Daoy (cell line): ENCODE measurements around the gene RNF13. TPM values are rescaled to one million over a fixed set of nuclear protein-coding genes. Genes with fewer than 3 reads are reported as not detected.
A peak's percentile ranks its signal among the peaks of the same experiment; 100 is the strongest.
"Not testable (repeated sequence)": the region's sequence is repeated elsewhere in the genome, so short reads cannot be mapped to it uniquely, and the experiment has no call there.

Source experiments
- DNase-seq: peaks from one replicate; pipeline ENCODE4 v3.0.0-alpha.2; 2015; ENCODE audit warnings: low read depth
- total RNA-seq: library from RNA; depleted of rRNA; stranded (reverse); fragments of >200 nt; shearing (Covaris generic); gene quantifications from 2 replicates; pipeline ENCODE4 v1.2.3, GENCODE V29; 2014

Gene RNF13
- total RNA-seq, 1 experiment from 2014 or later, result 39.5 TPM

DNA sequence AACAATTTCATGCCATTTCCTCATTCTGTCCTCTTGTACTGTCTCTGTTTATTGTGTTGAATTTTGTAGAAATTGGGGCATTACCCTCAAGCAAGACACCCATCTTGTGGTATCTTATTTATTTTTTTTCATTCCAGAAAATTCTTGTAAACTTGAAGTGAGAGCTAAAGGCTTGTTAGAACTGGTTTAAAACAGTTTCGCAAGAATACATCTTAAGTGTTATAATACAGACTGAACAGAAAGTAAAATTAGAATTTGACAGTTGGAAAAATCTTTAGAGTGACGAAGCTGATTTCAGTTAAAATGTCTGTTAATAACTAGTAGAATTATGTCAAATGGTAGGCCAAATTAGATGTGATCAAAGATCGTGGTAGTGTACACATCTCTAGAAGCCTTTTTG, 26.9 kb downstream of the RNF13 start:
- no peak for DNase-seq

DNA sequence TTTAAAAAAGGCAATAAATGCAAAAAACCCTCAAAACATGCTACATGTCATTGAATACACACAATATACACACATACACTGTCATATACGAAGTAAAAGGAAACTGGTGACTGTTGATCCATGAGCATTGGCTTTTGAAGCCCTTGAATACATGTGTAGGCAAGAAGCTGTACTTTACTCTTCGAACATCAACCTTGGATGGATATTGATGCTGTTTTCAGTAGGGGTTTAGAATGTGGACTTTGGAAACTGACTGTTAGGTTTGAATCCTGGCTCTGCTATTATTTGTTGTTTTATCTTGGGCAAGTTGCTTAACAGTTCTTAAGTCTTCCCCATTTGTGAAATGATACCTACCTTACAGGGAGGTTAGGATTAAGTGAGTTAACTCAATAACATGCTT, 30.5 kb downstream of the RNF13 start:
- DNase-seq, result no peak

- DNase-seq, result no peak
Observed at GRCh38 chr3:149844091-149844490, 31.1 kb downstream of the RNF13 start.

GRCh38 chr3:149845570-149846244, 32.7 kb downstream of the RNF13 start:
- DNase-seq, result no peak

DNA sequence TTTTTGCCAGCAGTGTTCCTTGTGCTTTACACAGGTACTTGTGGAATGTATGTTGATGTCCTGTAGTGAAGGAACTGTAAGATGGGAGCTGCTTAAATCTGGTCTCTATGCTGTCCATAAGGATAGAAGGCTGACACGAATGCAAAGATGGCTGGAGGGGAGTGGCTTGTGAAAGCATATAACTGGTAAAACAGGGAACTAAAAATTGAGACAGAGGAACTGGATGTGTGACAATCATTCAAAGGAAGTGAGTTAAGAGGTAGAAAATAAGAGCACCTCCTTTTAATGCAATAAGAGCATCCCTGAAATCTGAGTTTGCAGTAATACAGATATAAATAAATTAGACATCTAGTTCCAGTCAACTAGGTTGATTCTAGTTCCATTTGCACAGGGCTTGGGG, 35.2 kb downstream of the RNF13 start:
- DNase-seq, result no peak

- DNase-seq, result no peak
Observed at GRCh38 chr3:149848688-149849087, 35.7 kb downstream of the RNF13 start.

DNA sequence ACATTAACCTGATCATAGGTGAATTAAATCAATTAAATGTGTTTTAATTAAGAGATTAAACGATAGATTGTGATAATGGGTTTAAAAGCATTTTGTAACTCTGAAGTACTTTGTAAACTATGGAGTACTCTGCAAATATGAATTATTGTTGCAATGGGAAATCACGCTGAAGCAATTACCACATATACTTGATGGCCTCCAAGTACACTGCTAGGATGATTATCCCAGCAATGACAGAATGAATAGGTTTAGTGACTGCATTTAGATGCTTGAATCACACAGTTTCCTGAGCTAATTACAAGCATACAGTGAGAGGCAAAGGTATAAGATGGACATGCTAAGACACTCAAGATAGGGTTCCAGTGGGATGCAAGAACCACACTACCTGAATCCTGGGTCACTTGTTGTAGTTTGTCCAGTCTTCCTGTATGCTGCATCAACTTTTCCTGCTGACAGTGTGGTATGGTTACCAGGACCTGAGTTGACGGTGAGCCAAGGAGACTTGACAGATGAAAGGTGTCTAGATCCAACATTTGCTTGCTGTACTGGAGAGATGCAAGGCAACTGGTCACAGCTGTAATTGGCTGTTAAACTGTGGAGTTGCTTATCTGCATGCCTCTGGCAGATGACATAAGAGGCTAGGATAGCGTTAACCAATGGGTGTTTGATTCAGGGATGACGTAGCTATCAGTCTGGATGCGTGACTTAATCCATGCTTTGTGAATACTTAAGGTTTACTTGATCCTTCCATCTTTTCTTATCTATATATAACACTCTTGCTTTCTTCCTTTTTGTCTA, 38.0 kb downstream of the RNF13 start:
- DNase-seq, result no peak

DNA sequence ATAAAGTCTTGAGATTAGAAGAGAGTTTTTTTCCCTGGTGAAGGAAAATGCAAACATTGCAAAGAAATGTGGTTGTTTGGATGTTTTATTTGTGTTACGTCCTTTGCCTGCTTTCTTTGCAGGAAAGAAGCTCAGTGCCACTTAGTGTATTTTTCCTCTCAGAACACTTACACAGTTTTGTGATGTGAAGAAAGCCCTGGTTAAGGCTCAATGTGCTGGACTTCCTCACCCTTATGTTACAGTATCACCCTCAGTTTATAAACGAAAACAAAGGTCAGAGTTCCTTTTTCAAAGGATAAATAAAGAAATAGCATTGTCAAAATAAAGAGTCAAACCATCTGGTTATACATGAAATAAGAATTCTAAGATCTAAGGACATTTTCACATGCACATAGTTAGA, 45.9 kb downstream of the RNF13 start:
- DNase-seq, result no peak

DNA sequence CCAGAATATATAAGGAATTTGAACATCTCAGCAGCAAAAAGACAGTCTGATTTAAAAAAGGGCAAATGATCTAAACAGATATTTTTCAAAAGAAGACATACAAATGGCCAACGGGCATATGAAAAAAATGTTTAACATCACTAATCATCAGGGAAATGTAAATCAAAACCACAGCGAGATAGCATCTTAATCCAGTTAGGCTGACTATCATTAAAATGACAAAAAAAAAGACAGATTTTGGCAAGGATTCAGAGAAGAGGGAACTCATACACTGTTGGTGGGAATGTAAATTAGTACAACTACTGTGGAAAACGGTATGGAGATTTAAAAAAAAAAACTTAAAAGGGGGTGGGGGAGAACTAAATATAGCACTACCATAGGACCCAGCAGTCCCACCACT, 47.9 kb downstream of the RNF13 start:
- no peak for DNase-seq

- no peak for DNase-seq
Observed at GRCh38 chr3:149867563-149867962, 54.5 kb downstream of the RNF13 start.

- DNase-seq, result no peak
Observed at GRCh38 chr3:149871855-149872254, 58.8 kb downstream of the RNF13 start.

- no peak for DNase-seq
Observed at GRCh38 chr3:149872589-149872988, 59.6 kb downstream of the RNF13 start.

DNA sequence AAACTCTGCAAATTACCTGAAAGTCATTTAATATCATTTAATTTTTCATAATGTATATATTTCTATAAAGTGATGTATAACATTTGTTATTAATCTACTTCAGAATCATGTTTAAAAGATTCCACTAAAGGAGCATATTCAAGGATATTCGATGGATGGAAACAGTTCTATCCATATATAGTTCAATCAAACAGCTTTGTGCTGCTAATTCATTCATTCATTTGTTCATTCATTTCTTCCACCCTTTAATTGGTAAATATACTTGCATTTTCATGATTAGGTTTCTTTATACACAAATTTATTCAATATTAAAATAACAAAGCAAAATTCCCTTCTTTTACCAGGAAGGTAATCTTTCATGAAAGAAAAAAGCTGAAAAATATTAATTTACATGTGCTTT, 64.7 kb downstream of the RNF13 start:
- no peak for DNase-seq

DNA sequence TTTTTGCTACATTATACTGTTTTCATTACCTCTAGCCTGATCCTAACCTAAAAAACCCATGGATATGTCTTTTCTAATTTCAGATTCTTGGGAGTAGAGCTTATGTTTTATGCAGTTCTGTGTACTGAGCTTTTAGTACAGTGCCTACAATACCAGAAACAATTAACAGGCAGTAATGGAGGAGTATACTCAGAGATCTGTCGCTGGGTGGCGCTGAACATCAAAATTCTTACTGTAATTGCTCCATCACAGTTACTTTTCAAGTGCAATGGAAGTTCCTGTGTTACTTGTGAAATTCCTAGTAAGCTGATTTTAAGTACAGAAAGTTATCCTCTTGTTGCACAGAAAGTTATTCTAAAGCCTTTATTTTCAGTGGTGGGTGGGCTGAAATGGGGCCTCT, 66.9 kb downstream of the RNF13 start:
- peak; percentile 41 for DNase-seq

DNA sequence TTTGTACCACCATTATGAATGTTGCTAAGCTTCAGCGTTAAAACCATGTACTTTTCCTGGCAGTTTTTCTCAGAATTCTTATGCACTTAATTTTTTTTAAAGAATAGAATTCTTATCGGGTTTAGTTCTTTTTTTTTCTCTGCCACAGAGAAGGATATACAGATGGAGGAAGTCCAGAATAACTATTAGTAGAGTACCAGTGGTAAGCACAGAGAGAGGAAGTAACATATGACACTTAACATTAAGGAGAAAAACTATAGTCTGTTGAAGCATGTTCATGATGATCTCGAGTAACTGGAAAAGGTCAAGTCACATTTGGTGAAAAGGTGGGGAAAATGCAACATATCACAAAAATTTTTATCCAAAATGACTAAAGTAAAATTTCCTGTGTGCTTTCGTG, 68.9 kb downstream of the RNF13 start:
- DNase-seq, result no peak

GRCh38 chr3:149883134-149883533, 70.1 kb downstream of the RNF13 start:
- no peak for DNase-seq

- not testable (repeated sequence) for DNase-seq
Observed at GRCh38 chr3:149883860-149884259, 70.8 kb downstream of the RNF13 start.

- DNase-seq, result not testable (repeated sequence)
Observed at GRCh38 chr3:149884848-149885247, 71.8 kb downstream of the RNF13 start.

DNA sequence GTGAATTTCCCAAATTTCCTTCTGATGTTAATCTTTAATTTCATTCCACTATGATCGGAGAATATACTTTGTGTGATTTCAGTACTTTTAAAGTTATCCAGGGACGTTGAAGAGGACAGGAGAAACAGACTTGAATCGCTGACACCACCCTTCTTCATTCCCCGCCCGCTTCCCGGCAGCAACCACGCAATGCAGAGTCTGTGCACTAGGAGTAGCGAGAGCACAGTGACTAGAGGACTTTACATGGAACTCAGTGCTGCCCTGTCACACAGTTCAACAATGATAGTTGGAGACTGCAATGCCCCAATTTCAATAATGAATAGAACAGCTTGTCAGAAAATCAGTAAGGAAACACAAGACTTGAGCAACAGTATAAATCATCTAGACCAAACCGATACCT, 73.9 kb downstream of the RNF13 start:
- peak; percentile 2 for DNase-seq

- DNase-seq, result no peak
Observed at GRCh38 chr3:149891621-149892020, 78.6 kb downstream of the RNF13 start.

DNA sequence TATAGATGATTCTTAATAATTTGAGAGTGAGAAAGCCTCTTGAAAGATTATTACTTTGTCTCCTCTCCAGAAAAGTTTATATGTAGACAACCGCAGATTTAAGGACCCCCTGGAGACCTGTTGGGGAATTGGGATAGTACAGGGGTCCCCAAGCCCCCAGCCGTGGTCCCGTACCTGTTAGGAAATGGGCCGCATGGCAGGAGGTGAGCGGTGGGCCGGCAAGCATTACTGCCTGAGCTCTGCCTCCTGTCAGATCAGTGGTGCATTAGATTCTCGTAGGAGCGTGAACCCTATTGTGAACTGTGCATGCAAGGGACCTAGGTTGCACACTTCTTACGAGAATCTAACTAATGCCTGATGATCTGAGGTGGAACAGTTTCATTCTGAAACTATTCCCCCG, 79.4 kb downstream of the RNF13 start:
- no peak for DNase-seq

GRCh38 chr3:149894205-149894604, 81.2 kb downstream of the RNF13 start:
- DNase-seq, result no peak

DNA sequence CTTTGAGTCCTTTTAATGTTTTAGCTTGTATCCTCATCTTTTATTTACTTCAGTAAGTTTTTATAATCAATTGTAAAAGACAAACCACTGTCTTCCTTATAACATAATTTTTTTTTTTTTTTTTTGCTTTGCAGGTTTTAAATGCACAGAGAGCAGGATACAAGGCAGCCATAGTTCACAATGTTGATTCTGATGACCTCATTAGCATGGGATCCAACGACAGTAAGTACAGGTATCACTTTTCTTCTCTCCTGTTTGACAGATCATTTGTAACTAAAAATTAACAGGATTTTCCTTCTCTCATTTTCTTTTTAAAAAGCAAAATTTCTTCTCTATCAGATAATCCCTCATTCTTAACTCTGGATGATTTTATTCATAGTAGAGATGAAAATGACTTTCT, 82.3 kb downstream of the RNF13 start:
- no peak for DNase-seq

DNA sequence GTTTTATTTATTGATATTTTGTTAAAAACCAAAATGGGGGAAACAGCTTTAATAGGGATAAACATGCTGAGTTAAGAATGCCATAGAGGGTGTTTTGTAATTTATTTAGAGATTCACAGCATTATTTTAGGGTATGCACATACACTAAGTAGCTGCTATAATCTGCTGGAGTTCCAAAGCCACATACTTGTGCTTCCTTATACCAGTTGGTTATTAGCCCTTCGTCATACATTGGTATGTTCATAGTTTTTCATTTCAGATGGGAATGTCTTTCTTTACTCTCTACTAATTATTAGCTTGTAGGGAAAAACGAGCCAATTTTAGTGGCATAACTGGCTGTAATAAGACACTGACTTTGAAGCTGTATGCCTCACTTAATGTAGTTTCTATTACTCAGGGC, 82.8 kb downstream of the RNF13 start:
- no peak for DNase-seq
